ENCODE results near the gene ZNF576. TPM values are rescaled to one million over a fixed set of nuclear protein-coding genes. Genes with fewer than 3 reads are reported as not detected.
A peak's percentile ranks its signal among the peaks of the same experiment; 100 is the strongest.

Gene ZNF576
- total and polyA plus RNA-seq, 2 experiments from 2014 or later: 5.9 to 16.9 TPM

DNA sequence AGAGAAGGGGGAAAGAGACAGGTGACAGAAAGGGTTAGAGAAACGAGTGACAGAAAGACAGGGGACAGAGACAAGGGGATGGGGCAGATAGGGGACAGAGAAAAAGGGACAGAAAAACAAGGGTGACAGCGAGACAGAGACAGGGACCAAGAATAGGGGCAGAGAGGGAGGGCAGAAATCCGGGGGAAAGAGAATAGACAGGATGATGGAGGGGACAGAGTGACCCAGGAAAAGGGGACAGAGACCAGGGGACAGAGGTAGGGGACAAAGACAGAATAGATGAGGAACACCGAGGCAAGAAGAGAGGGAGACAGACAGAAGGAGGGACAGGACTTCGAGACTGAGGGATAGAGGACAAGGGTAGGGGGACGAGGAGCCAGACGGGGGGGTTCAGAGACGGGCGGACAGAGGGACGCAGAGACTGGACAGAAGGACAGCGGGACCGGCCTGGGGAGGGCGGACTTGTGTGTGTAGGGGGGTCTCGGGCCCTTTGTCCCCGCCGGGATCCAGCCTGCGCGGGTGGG is 42.7 kb downstream of the ZNF576 start:
- H3K36me3 ChIP-seq (ENCODE audit: insufficient read depth): no peaks in the 10 kb centered on the region
- H3K4me1 ChIP-seq (ENCODE audit: insufficient read depth): peaks cover 31% of the 10 kb centered on the region
- H3K27me3 ChIP-seq (ENCODE audit: insufficient read depth): peaks cover 52% of the 10 kb centered on the region
- DNase-seq (ENCODE audit: low spot score): no peak
- H4K20me1 ChIP-seq (replicated peaks; ENCODE audit: insufficient read depth): peaks cover 4% of the 10 kb centered on the region; the same call in 1 of the 2 replicates
- Mint-ChIP-seq H3K4me1 (peaks cover 33% of the 10 kb centered on the region), H3K27ac (no peak overlapping the region), H3K36me3 (ENCODE audit: low read depth) (peaks cover 13% of the 10 kb centered on the region; the same call in 2 of the 3 replicates), H3K9me3 (peaks cover 6% of the 10 kb centered on the region; the same call in 2 of the 3 replicates), H3K4me3 (peak overlapping the region; percentile 84), H3K27me3 (ENCODE audit: insufficient read depth, low read depth, poor library complexity) (peaks cover 59% of the 10 kb centered on the region)
- H3K9me2 ChIP-seq (ENCODE audit: insufficient read depth): no peaks in the 10 kb centered on the region
- H3K4me2 ChIP-seq: peak overlapping the region; percentile 83
- H3K27ac ChIP-seq (ENCODE audit: low read depth): no peak overlapping the region
- 0 out of 2 replicates have a peak, but pooled peaks cover 3% of the 10 kb centered on the region for H3F3A ChIP-seq (replicated peaks; ENCODE audit: low read depth)
- H3K4me3 ChIP-seq: peak overlapping the region; percentile 64
- H3K79me2 ChIP-seq (replicated peaks; ENCODE audit: insufficient read depth): no peaks in the 10 kb centered on the region
- H2AFZ ChIP-seq: no peak overlapping the region
- TF ChIP-seq REST (IDR thresholded peaks at IDR 0.05; ENCODE audit: unreplicated experiment) (no peak), NANOG (IDR thresholded peaks at IDR 0.05; ENCODE audit: borderline replicate concordance) (no peak), ZNF331 (CRISPR knock-in tag; IDR thresholded peaks at IDR 0.05; ENCODE audit: low read depth) (no peak), CTCF (conservative IDR thresholded peaks at IDR 0.05; ENCODE audit: low read depth in 2 of 2) (no peak), POLR2AphosphoS5 (IDR thresholded peaks at IDR 0.05; ENCODE audit: low read depth) (no peak)
- TF ChIP-seq, protein P1, sequence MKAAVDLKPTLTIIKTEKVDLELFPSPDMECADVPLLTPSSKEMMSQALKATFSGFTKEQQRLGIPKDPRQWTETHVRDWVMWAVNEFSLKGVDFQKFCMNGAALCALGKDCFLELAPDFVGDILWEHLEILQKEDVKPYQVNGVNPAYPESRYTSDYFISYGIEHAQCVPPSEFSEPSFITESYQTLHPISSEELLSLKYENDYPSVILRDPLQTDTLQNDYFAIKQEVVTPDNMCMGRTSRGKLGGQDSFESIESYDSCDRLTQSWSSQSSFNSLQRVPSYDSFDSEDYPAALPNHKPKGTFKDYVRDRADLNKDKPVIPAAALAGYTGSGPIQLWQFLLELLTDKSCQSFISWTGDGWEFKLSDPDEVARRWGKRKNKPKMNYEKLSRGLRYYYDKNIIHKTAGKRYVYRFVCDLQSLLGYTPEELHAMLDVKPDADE (IDR thresholded peaks at IDR 0.05): no peak
- ATAC-seq: no peak

All from GM23338 (cell line).